Measurements from ENCODE around the gene FRA10AC1.

The FRA10AC1 gene, protein sequence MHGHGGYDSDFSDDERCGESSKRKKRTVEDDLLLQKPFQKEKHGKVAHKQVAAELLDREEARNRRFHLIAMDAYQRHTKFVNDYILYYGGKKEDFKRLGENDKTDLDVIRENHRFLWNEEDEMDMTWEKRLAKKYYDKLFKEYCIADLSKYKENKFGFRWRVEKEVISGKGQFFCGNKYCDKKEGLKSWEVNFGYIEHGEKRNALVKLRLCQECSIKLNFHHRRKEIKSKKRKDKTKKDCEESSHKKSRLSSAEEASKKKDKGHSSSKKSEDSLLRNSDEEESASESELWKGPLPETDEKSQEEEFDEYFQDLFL

GRCh38 chr10:93702210-93703001 lies at the start of gene FRA10AC1:
Gene FRA10AC1, minus strand, starts transcription at chr10:93702592. Its CDS starts 2,486 bp downstream, at chr10:93700106.
- CTCF ChIA-PET, result interaction anchor here (0.7 to 6.2 kb wide), 13 partner anchors 15 to 617 kb away, joined by 3 to 81 read pairs (median 4); no protein-coding TSS in a partner anchor
- POLR2A ChIA-PET, result interaction anchor here (0.6 to 1.6 kb wide), 8 partner anchors 24 to 319 kb away, joined by 3 to 6 read pairs (median 3); no protein-coding TSS in a partner anchor
- peak; percentile 65 for DNase-seq (ENCODE audit: low read depth, low spot score)
- H3K4me3 ChIP-seq (ENCODE audit: low read depth, low read length), result peak within 1 kb of the TSS; percentile 86
- TF ChIP-seq CTCF (IDR thresholded peaks at IDR 0.05; ENCODE audit: insufficient read depth, low read length, missing control alignments), result peak; percentile 65

DNA sequence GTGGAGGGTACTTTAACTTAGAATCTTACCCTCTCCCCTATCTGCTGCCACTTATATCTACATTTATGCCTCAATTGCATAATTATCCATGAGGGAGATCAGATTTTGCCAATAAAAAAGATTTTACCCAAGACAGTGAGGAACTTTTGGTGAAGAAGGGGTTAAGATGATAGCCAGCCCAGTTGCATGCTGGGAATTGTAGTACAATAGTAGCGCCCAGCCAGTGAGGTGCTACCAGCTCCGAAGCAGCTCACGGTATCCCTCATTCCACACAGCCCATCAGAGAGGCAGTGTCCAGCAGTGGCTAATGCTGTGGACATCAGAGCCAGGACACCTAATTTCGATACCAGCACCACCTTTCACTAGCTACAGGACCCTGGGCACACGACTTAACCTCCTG lies 49.4 kb upstream of the FRA10AC1 start:
- CTCF ChIA-PET, result interaction anchor here (1.4 to 2.2 kb wide), 2 partner anchors 64 to 107 kb away, joined by 4 to 6 read pairs; no protein-coding TSS in a partner anchor

GRCh38 chr10:93751124-93751523 lies 48.7 kb upstream of the FRA10AC1 start:
- ChIA-PET POLR2A (no interaction called here), CTCF (interaction anchor here (2.2 kb wide), 1 partner anchor 65 kb away, joined by 6 read pairs; no protein-coding TSS in a partner anchor)
- TF ChIP-seq CTCF (IDR thresholded peaks at IDR 0.05; ENCODE audit: insufficient read depth, low read length, missing control alignments), result no peak
- no peak overlapping the region for H3K4me3 ChIP-seq (ENCODE audit: low read depth, low read length)
- no peak for DNase-seq (ENCODE audit: low read depth, low spot score)

More for the DNA sequence above, 49.4 kb upstream of the FRA10AC1 start:
- no peak for TF ChIP-seq CTCF (IDR thresholded peaks at IDR 0.05; ENCODE audit: insufficient read depth, low read length, missing control alignments)
- H3K4me3 ChIP-seq (ENCODE audit: low read depth, low read length), result no peak overlapping the region; the same call in 1 of the 2 replicates
- no peak for DNase-seq (ENCODE audit: low read depth, low spot score)
- POLR2A ChIA-PET, result no interaction called here

DNA sequence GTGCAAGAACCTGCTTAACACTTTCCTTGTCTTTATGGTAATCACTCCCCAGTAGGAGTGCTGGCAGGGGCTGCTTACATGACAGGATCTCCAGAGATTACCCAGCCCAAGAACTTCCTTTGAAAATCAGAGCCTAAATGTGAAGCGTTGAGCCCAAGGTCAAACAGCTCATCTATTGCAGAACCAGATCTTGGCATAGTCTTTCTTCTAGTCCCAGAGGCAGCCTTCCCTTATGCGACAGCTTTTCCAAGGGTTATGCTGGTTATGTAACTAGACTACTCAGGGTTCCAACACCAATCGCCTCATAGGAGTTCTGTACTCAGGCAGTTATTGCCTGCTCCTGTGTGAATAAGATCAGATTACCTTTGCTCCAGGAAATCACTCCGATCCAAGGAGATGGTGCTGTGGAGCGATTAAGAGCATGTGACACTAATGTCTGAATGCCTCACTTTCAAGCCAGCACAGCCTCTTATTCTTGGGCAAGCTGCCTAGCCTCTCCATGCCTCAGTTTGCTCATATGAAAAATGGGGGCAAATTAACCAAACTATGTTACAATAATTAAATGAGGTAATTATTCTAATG lies 46.9 kb upstream of the FRA10AC1 start:
- H3K4me3 ChIP-seq (ENCODE audit: low read depth, low read length), result no peak overlapping the region
- no peak for TF ChIP-seq CTCF (IDR thresholded peaks at IDR 0.05; ENCODE audit: insufficient read depth, low read length, missing control alignments)
- ChIA-PET POLR2A (no interaction called here), CTCF (interaction anchor here (1.6 kb wide), 1 partner anchor 9 kb away, joined by 5 read pairs; the partner anchor contains the start of gene LGI1)
- DNase-seq (ENCODE audit: low read depth, low spot score), result no peak

DNA sequence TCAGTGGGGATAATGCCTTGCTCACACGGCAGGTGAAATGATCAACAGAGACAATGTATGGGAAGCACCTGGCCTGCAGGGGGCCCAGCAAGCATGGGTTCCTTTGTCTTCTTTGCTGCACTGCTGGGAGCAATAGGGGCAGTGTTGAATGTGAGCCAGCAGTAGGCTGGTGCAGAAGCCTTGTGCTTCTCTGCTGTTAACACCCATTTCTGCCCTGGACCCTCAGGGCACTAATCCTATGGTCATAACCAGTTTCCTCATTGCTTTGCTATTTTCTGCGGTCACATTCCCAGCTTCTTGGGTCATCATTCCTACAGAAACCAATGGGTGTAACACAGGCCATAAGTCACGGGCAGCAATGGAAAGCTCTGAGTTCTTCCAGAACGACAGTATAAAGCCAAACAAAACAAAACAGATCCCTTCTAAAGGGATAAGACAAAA lies 44.5 kb upstream of the FRA10AC1 start:
- CTCF ChIA-PET, result interaction anchor here (0.7 to 4.2 kb wide), 5 partner anchors 10 to 78 kb away, joined by 3 to 54 read pairs (median 6); partner anchors contain the start of gene LGI1
- POLR2A ChIA-PET, result interaction anchor here (1.3 kb wide), 1 partner anchor 44 kb away, joined by 3 read pairs; the partner anchor contains the start of gene FRA10AC1
- peak; percentile 2 for TF ChIP-seq CTCF (IDR thresholded peaks at IDR 0.05; ENCODE audit: insufficient read depth, low read length, missing control alignments)
- H3K4me3 ChIP-seq (ENCODE audit: low read depth, low read length), result no peak overlapping the region
- DNase-seq (ENCODE audit: low read depth, low spot score), result peak; percentile 81
